ENCODE data around the gene ARAP1. TPM values are rescaled to one million over a fixed set of nuclear protein-coding genes. Genes with fewer than 3 reads are reported as not detected.

The ARAP1 gene
- total RNA-seq, 1 donor from 2014 or later = 139 TPM

DNA sequence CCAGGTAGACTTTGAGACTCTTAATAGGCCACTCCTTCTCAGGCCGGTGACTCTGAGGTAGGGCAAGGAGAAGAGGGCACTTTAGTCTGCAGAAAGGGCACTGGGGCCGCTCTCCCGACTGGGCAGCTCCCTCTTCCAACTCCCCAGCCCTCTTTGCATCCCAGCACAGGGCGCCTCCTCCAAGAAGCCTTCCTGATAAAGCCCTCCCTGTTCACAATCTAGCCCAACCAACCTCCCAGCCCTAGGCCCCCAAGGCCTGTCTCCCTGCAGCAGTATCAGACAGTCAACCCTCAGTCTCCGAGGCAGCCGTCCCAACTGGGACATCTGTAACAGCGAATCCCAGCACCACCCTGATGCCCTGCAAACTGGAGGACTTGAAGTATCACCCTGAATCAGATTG, 63.7 kb downstream of the ARAP1 start:
- no peak for DNase-seq
- H3K9me3 Mint-ChIP-seq = no peaks in the 10 kb centered on the region
- POLR2A ChIA-PET = interaction anchor here (0.5 kb wide), 1 partner anchor 27 kb away, joined by 4 read pairs; no protein-coding TSS in a partner anchor
- H3K27me3 Mint-ChIP-seq = no peaks in the 10 kb centered on the region
- no peak for ATAC-seq (ENCODE audit: low read depth)
- H3K4me1 Mint-ChIP-seq = peaks cover 1% of the 10 kb centered on the region
- intact Hi-C loops (cut with micrococcal nuclease) = no loop called here
- peaks cover 79% of the 10 kb centered on the region for H3K36me3 Mint-ChIP-seq (ENCODE audit: low read depth)
- H3K4me3 Mint-ChIP-seq = no peak overlapping the region
- CTCF ChIA-PET = no interaction called here
- H3K27ac Mint-ChIP-seq = no peak overlapping the region
- TF ChIP-seq, protein P1, sequence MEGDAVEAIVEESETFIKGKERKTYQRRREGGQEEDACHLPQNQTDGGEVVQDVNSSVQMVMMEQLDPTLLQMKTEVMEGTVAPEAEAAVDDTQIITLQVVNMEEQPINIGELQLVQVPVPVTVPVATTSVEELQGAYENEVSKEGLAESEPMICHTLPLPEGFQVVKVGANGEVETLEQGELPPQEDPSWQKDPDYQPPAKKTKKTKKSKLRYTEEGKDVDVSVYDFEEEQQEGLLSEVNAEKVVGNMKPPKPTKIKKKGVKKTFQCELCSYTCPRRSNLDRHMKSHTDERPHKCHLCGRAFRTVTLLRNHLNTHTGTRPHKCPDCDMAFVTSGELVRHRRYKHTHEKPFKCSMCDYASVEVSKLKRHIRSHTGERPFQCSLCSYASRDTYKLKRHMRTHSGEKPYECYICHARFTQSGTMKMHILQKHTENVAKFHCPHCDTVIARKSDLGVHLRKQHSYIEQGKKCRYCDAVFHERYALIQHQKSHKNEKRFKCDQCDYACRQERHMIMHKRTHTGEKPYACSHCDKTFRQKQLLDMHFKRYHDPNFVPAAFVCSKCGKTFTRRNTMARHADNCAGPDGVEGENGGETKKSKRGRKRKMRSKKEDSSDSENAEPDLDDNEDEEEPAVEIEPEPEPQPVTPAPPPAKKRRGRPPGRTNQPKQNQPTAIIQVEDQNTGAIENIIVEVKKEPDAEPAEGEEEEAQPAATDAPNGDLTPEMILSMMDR (IDR thresholded peaks at IDR 0.05) = no peak

DNA sequence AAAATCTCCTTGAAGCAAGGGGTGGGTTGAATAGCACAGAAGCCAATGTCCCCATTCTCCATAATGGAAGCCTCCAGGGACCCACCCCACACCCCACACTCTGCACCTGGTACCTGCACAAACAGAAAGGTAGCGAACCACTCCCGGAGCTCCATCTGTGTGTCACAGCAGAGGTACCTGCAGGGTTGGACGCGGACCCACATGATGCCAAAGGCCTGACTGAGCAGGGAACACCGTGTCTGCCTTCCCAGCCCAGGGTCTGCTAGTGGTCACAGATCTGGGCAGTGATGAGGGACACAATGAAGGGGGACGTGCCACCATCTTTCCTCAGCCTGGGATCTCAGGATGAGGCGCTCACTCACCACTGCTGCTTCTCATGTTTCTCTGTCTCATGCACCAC, 64.9 kb downstream of the ARAP1 start:
- intact Hi-C loops (cut with micrococcal nuclease) = no loop called here
- Mint-ChIP-seq H3K36me3 (ENCODE audit: low read depth) (peaks cover 70% of the 10 kb centered on the region), H3K27ac (no peak overlapping the region), H3K4me3 (no peak overlapping the region), H3K4me1 (peaks cover 1% of the 10 kb centered on the region), H3K9me3 (no peaks in the 10 kb centered on the region), H3K27me3 (no peaks in the 10 kb centered on the region)
- CTCF ChIA-PET = interaction anchor here (0.9 kb wide), 1 partner anchor 210 kb away, joined by 3 read pairs; no protein-coding TSS in a partner anchor
- TF ChIP-seq, protein P1 (IDR thresholded peaks at IDR 0.05) = no peak
- POLR2A ChIA-PET = no interaction called here
- DNase-seq (no peak), ATAC-seq (ENCODE audit: low read depth) (no peak)

DNA sequence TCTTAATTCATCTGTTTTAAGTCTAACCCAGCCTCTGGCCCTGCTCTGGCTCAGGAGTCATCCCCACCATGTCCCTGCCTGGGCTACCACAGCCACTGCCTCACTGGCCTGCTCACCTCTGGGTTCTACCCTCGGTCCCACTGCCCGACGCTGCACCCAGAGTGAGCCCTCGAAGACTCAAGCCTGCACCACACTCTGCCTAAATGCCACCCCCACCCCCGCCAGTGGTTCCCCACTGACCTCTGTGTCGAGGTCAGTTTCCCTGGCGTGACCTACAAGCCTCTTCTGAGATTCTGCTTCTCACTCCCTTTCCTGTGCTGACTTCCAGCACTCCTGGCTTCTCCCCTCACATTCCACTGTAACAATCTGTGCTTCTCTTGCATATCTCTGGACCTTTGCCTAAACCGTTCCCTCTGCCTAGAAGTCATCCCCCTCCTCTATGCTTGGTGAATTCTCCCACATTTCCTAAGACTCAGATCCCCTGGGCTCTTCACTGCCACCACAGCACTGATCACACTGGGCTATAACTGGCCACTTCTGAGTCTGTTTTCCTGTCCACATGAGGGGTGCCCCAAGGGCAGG, 65.5 kb downstream of the ARAP1 start:
- no peak overlapping the region for H3K4me3 Mint-ChIP-seq
- TF ChIP-seq, protein P1 (IDR thresholded peaks at IDR 0.05) = no peak
- POLR2A ChIA-PET = no interaction called here

DNA sequence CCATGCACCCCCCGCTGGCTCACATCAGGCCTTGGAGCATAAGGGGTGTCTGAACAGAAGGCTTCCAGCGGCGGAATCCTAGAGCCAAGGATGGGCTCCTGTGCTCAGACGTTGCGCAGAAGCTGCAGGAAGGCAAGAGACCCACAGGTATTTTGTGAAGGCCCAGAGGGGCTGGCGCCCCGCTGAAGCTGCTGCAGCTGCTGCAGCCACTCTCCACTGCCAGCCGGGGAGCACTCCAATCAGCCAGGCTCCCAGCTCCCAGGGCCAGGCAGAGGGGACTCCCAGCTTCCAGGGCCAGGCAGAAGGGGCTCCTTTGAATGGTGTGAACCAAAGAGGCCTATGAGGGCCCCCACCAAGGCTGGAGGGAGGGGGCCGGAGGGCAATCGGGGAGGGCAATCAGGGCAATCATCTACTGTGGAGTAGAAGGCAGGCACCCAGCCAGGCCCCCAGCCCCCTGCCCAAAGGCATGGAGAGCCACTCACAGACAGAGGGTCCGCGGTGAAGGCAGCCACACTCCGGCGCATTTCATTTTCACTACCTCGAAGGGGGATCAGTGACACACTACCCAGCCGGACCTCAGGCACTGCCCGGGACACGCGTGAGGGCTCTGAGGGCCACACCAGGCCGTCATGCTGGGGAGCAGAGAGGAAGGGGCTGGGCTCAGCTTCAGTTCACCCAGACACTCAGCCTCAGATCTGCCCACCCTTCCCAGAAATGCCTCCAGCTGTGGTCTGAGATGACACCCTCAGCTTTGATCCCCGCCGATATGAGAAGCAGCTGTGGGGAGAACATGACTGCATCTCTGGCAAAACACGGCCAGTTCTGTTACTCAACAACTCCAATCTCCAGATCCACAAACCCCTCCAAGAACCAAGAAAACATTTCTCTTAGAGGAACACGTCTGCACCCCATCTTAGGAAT, 66.4 kb downstream of the ARAP1 start:
- no peak for ATAC-seq (ENCODE audit: low read depth)

More for the DNA sequence above, 65.5 kb downstream of the ARAP1 start:
- DNase-seq (no peak), ATAC-seq (ENCODE audit: low read depth) (no peak)
- Mint-ChIP-seq H3K36me3 (ENCODE audit: low read depth) (peaks cover 64% of the 10 kb centered on the region), H3K4me1 (peaks cover 1% of the 10 kb centered on the region), H3K27ac (no peak overlapping the region), H3K9me3 (no peaks in the 10 kb centered on the region), H3K27me3 (no peaks in the 10 kb centered on the region)
- intact Hi-C loops (cut with micrococcal nuclease) = no loop called here
- CTCF ChIA-PET = interaction anchor here (2.1 to 3.1 kb wide), 2 partner anchors 12 to 17 kb away, joined by 4 to 13 read pairs; partner anchors contain the start of gene PDE2A

More for the DNA sequence above, 66.4 kb downstream of the ARAP1 start:
- intact Hi-C loops (cut with micrococcal nuclease) = no loop called here
- H3K4me3 Mint-ChIP-seq = no peak overlapping the region
- CTCF ChIA-PET = interaction anchor here (0.8 to 3.5 kb wide), 6 partner anchors 11 to 492 kb away, joined by 3 to 54 read pairs (median 10); partner anchors contain the start of gene PDE2A
- no peak for DNase-seq
- TF ChIP-seq, protein P1 (IDR thresholded peaks at IDR 0.05) = no peak
- no peaks in the 10 kb centered on the region for H3K27me3 Mint-ChIP-seq
- no peaks in the 10 kb centered on the region for H3K9me3 Mint-ChIP-seq
- peaks cover 1% of the 10 kb centered on the region for H3K4me1 Mint-ChIP-seq
- POLR2A ChIA-PET = no interaction called here
- H3K36me3 Mint-ChIP-seq (ENCODE audit: low read depth) = peaks cover 55% of the 10 kb centered on the region
- no peak overlapping the region for H3K27ac Mint-ChIP-seq
